Fibroblast of lung (primary cell): ENCODE measurements around the gene AACS. TPM values are rescaled to one million over a fixed set of nuclear protein-coding genes. Genes with fewer than 3 reads are reported as not detected.

Experiments
- DNase-seq, 2 donors: peaks; one replicate each; pipeline versions ENCODE4 v3.0.0 to v3.0.0-alpha.2; 2010; ENCODE audit warnings: low read depth in 2 of 2
- H2AFZ ChIP-seq: 2 replicates; pipeline ENCODE4 v1.5.1; 2012; ENCODE audit warnings: low read length, control low read depth, inconsistent platforms
- H3K27ac ChIP-seq: 2 replicates; pipeline ENCODE4 v1.5.1; 2011; ENCODE audit warnings: low read length, control low read depth; ENCODE audit not compliant: insufficient read depth
- H3K27me3 ChIP-seq: 2 replicates; pipeline ENCODE4 v1.5.1; 2011; ENCODE audit warnings: mild to moderate bottlenecking, low read length; ENCODE audit not compliant: control insufficient read depth, insufficient read depth
- H3K36me3 ChIP-seq: 2 replicates; pipeline ENCODE4 v1.5.1; 2011; ENCODE audit warnings: low read length; ENCODE audit not compliant: control insufficient read depth, insufficient read depth
- H3K4me1 ChIP-seq: 2 replicates; pipeline ENCODE4 v1.5.1; 2011; ENCODE audit warnings: low read length; ENCODE audit not compliant: control insufficient read depth, insufficient read depth; ENCODE audit errors: extremely low read depth
- H3K4me2 ChIP-seq: 2 replicates; pipeline ENCODE4 v1.5.1; 2011; ENCODE audit warnings: low read length, control low read depth; ENCODE audit not compliant: insufficient read depth; ENCODE audit errors: extremely low read depth
- H3K4me3 ChIP-seq, 4 experiments: fragments of 200-600 bp in 1 of 4; sonication (generic) in 1 of 4; replicated peaks in 1 of 4; 2 replicates each; pipeline ENCODE4 v1.5.1; 2011 to 2016; ENCODE audit warnings: low read length in 4 of 4, low read depth in 3 of 4, mild to moderate bottlenecking in 3 of 4, control low read depth in 2 of 4, inconsistent platforms in 1 of 4, mixed read lengths in 1 of 4; ENCODE audit not compliant: insufficient read depth in 1 of 4; ENCODE audit errors: control extremely low read depth in 1 of 4
- H3K79me2 ChIP-seq: 2 replicates; pipeline ENCODE4 v1.5.1; 2012; ENCODE audit warnings: mild to moderate bottlenecking, low read length, inconsistent platforms; ENCODE audit not compliant: control insufficient read depth, insufficient read depth
- H3K9ac ChIP-seq: 2 replicates; pipeline ENCODE4 v1.5.1; 2011; ENCODE audit warnings: mild to moderate bottlenecking, low read length, control low read depth; ENCODE audit not compliant: insufficient read depth
- H3K9me3 ChIP-seq: 2 replicates; pipeline ENCODE4 v1.5.1; 2012; ENCODE audit warnings: low read depth, low read length; ENCODE audit not compliant: control insufficient read depth, insufficient read depth
- H4K20me1 ChIP-seq: 2 replicates; pipeline ENCODE4 v1.5.1; 2011; ENCODE audit warnings: low read length; ENCODE audit not compliant: control insufficient read depth, insufficient read depth; ENCODE audit errors: extremely low read depth
- CTCF ChIP-seq, 2 donors: IDR thresholded peaks in 1 of 2; conservative IDR thresholded peaks in 1 of 2; 1 replicate in 1 of 2; 2 replicates in 1 of 2; pipeline ENCODE4 v1.5.1; 2011 to 2012; ENCODE audit warnings: low read length in 2 of 2, control low read depth in 1 of 2, inconsistent platforms in 1 of 2, low read depth in 1 of 2, mild to moderate bottlenecking in 1 of 2
- EZH2 ChIP-seq: IDR thresholded peaks from 2 replicates; pipeline ENCODE4 v1.5.1; 2012; ENCODE audit warnings: low read length, control low read depth, mild to moderate bottlenecking; ENCODE audit errors: missing control alignments
- polyA plus RNA-seq, 2 donors: library from polyadenylated mRNA; depleted of rRNA in 1 of 2; stranded (reverse) in 1 of 2; unstranded in 1 of 2; fragments of >200 nt; gene quantifications; 2 replicates each; pipeline ENCODE4 v1.2.1, GENCODE V29; 2011 to 2012; ENCODE audit warnings: missing spikeins in 1 of 2
- total RNA-seq: library from RNA; depleted of rRNA; stranded (reverse); fragments of >200 nt; gene quantifications from 2 replicates; pipeline ENCODE4 v1.2.1, GENCODE V29; 2014

Gene AACS
- total and polyA plus RNA-seq, 2 donors (not counting 1 experiment from before 2014, with no cell fraction given) = 24.7 to 31.5 TPM

GRCh38 chr12:125076103-125076502 lies 10.9 kb downstream of the AACS start:
- H3K4me2 ChIP-seq = no peak overlapping the region

GRCh38 chr12:125079084-125079483 lies 13.8 kb downstream of the AACS start:
- Histone ChIP-seq H3K9ac (no peak overlapping the region), H3K9me3 (no peaks in the 10 kb centered on the region), H2AFZ (no peak overlapping the region), H3K4me2 (no peak overlapping the region), H3K4me1 (no peaks in the 10 kb centered on the region), H4K20me1 (no peaks in the 10 kb centered on the region), H3K27ac (no peak overlapping the region), H3K4me3 (no peak overlapping the region), H3K79me2 (no peaks in the 10 kb centered on the region), H3K27me3 (no peaks in the 10 kb centered on the region), H3K36me3 (peaks cover 3% of the 10 kb centered on the region)
- no peak for DNase-seq
- TF ChIP-seq CTCF (conservative IDR thresholded peaks at IDR 0.05 in 1 of 2, IDR thresholded peaks at IDR 0.05 in 1 of 2; ENCODE audit: low read depth in 1 of 2, low read length in 2 of 2) = no peak
- no peak for TF ChIP-seq EZH2

More at GRCh38 chr12:125076103-125076502, 10.9 kb downstream of the AACS start:
- Histone ChIP-seq H3K4me1 (no peaks in the 10 kb centered on the region), H2AFZ (no peak overlapping the region), H3K79me2 (no peaks in the 10 kb centered on the region), H4K20me1 (no peaks in the 10 kb centered on the region), H3K27me3 (no peaks in the 10 kb centered on the region), H3K9ac (no peak overlapping the region), H3K36me3 (peaks cover 2% of the 10 kb centered on the region), H3K4me3 (no peak overlapping the region), H3K9me3 (no peaks in the 10 kb centered on the region), H3K27ac (no peak overlapping the region)
- no peak for TF ChIP-seq EZH2
- TF ChIP-seq CTCF (conservative IDR thresholded peaks at IDR 0.05 in 1 of 2, IDR thresholded peaks at IDR 0.05 in 1 of 2; ENCODE audit: low read depth in 1 of 2, low read length in 2 of 2) = no peak
- DNase-seq = no peak

GRCh38 chr12:125079648-125080645 lies 14.7 kb downstream of the AACS start:
- TF ChIP-seq EZH2 (no peak), CTCF (conservative IDR thresholded peaks at IDR 0.05 in 1 of 2, IDR thresholded peaks at IDR 0.05 in 1 of 2; ENCODE audit: low read depth in 1 of 2, low read length in 2 of 2) (no peak)
- Histone ChIP-seq H3K36me3 (peaks cover 4% of the 10 kb centered on the region), H3K4me3 (no peak overlapping the region), H3K4me2 (no peak overlapping the region), H4K20me1 (no peaks in the 10 kb centered on the region), H3K27me3 (no peaks in the 10 kb centered on the region), H2AFZ (no peak overlapping the region), H3K4me1 (no peaks in the 10 kb centered on the region), H3K27ac (no peak overlapping the region), H3K79me2 (no peaks in the 10 kb centered on the region), H3K9me3 (no peaks in the 10 kb centered on the region), H3K9ac (no peak overlapping the region)
- DNase-seq = peak in 1 of 2 donors; percentile 45
